Left ventricle myocardium inferior (tissue), 1 donor: ENCODE data around the gene NFYB. TPM values are rescaled to one million over a fixed set of nuclear protein-coding genes. Genes with fewer than 3 reads are reported as not detected.

Source experiments
- DNase-seq: peaks from one replicate; pipeline ENCODE4 v3.0.0-alpha.2; 2020
- H3K27ac ChIP-seq: fragments of 200-600 bp; replicated peaks from 2 replicates; pipeline ENCODE4 v1.8.0; 2021
- H3K27me3 ChIP-seq: fragments of 200-600 bp; 2 replicates; pipeline ENCODE4 v1.8.0; 2021; ENCODE audit warnings: low read depth
- H3K36me3 ChIP-seq: fragments of 200-600 bp; 2 replicates; pipeline ENCODE4 v1.8.0; 2021
- H3K4me1 ChIP-seq: fragments of 200-600 bp; 2 replicates; pipeline ENCODE4 v1.8.0; 2021
- H3K4me3 ChIP-seq: fragments of 200-600 bp; 2 replicates; pipeline ENCODE4 v1.8.0; 2021; ENCODE audit warnings: mild to moderate bottlenecking, moderate library complexity
- H3K9me3 ChIP-seq: fragments of 200-600 bp; replicated peaks from 2 replicates; pipeline ENCODE4 v1.8.0; 2021
- CTCF ChIP-seq: fragments of 200-600 bp; IDR thresholded peaks from 2 replicates; pipeline ENCODE4 v1.8.0; 2021; ENCODE audit warnings: antibody characterized with exemption, mild to moderate bottlenecking, borderline replicate concordance
- intact Hi-C: fragments of 100-400 bp; cut with micrococcal nuclease; formaldehyde crosslinking; loops from one replicate; pipeline ENCODE4 v1.11.0; 2022
- total RNA-seq: library from RNA; stranded (reverse); fragmentation: NEBNext Ultra II Directional; extraction: Animal tissue kit (Norgen Biotek cat#: 25700); gene quantifications from one replicate; pipeline ENCODE4 v1.2.1, GENCODE V29; 2021
- donor health status: DM: no; HTN: yes; CAD: no; lungs with severe emphysema.

The NFYB gene
- total RNA-seq, 1 donor from 2014 or later = 34.5 TPM

GRCh38 chr12:104094284-104094683, 43.7 kb downstream of the NFYB start:
- intact Hi-C loops = loop anchor here (5.0 kb wide), 1 partner anchor 157 kb away; no protein-coding TSS in a partner anchor
- no peak for TF ChIP-seq CTCF
- no peak overlapping the region for H3K27ac ChIP-seq
- DNase-seq = no peak
- H3K27me3 ChIP-seq = no peaks in the 10 kb centered on the region
- no peaks in the 10 kb centered on the region for H3K9me3 ChIP-seq
- no peaks in the 10 kb centered on the region for H3K4me1 ChIP-seq
- no peak overlapping the region for H3K4me3 ChIP-seq
- peaks cover 87% of the 10 kb centered on the region for H3K36me3 ChIP-seq

DNA sequence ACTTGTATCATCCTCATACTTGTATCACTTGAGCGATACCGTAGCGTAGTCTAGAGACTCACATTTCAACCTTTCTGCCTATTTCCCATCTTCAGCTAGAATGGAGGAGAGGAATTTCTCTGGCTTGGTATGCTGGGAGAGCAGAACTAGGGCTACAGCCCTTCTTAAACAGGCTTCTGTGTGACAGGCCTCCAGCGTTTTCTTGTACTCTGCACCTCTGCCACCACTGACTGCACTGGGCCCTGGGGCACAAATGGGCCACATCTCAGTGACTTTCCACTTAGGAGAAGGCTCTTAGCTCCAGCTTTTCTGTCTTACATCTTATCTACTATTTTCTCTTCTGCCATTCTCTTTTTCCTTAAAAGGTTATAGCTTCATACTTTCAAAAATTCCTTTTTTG, 46.9 kb downstream of the NFYB start:
- TF ChIP-seq CTCF = no peak
- Histone ChIP-seq H3K27me3 (no peaks in the 10 kb centered on the region), H3K9me3 (no peaks in the 10 kb centered on the region), H3K27ac (no peak overlapping the region), H3K36me3 (peaks cover 85% of the 10 kb centered on the region), H3K4me1 (no peaks in the 10 kb centered on the region), H3K4me3 (no peak overlapping the region)
- intact Hi-C loops = loop anchor here (5.0 kb wide), 1 partner anchor 154 kb away; no protein-coding TSS in a partner anchor
- DNase-seq = no peak

DNA sequence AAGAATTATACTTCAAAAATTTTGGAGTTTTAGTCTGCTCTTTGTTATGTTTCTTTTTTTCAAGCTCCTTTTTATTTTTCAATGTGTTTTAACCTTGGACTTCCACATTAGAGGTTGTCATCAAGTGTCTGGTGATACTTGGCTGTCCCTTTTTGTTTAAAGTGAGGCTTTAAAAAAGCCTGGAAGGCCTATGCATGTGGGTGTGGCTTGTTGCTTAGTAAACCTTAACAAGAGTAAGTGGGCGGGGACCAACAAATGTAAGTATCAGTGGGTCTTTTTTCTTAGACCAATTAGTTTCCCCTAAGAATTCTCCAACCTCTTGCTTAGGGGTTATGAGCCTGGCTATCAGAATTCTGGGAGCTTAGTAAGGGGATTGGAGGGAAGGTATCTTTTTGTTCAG, 47.3 kb downstream of the NFYB start:
- H3K4me1 ChIP-seq = no peaks in the 10 kb centered on the region
- TF ChIP-seq CTCF = no peak
- DNase-seq = no peak
- H3K9me3 ChIP-seq = no peaks in the 10 kb centered on the region
- intact Hi-C loops = loop anchor here (5.0 kb wide), 1 partner anchor 153 kb away; no protein-coding TSS in a partner anchor
- no peak overlapping the region for H3K27ac ChIP-seq
- no peak overlapping the region for H3K4me3 ChIP-seq
- no peaks in the 10 kb centered on the region for H3K27me3 ChIP-seq
- peaks cover 85% of the 10 kb centered on the region for H3K36me3 ChIP-seq

GRCh38 chr12:104083769-104084475, 54.1 kb downstream of the NFYB start:
- Histone ChIP-seq H3K9me3 (no peaks in the 10 kb centered on the region), H3K27ac (no peak overlapping the region), H3K36me3 (peaks cover 78% of the 10 kb centered on the region), H3K4me1 (peaks cover 18% of the 10 kb centered on the region), H3K27me3 (no peaks in the 10 kb centered on the region), H3K4me3 (no peak overlapping the region)
- no peak for DNase-seq
- intact Hi-C loops = no loop called here
- TF ChIP-seq CTCF = no peak

DNA sequence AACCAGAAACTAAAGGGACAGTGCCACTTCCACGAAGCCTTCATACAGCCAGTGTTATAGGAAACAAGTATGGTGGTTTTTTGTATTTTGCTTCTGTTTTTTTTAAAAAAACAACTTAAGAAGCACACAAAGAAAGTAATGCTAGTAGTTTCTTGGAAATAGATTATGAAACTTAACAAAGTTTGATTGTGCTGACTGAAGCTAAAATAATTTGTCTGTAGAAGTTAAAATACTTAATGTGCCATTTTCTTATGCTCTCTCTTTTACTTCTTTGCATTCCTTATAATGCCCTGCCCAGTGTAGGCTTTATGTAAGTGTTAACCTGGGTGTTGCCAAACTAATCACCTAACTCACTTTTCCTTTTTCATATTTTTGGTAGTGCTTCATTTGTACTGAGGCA, 57.2 kb downstream of the NFYB start:
- Histone ChIP-seq H3K36me3 (peaks cover 59% of the 10 kb centered on the region), H3K4me3 (no peak overlapping the region), H3K27me3 (no peaks in the 10 kb centered on the region), H3K4me1 (peaks cover 32% of the 10 kb centered on the region), H3K9me3 (no peaks in the 10 kb centered on the region), H3K27ac (no peak overlapping the region)
- intact Hi-C loops = no loop called here
- DNase-seq = no peak
- no peak for TF ChIP-seq CTCF
